Endothelial cell of umbilical vein (primary cell): ENCODE measurements around the gene CAMTA1.

Experiments
- CTCF ChIP-seq, 2 donors: IDR thresholded peaks; 1 replicate in 1 of 2; 2 replicates in 1 of 2; pipeline ENCODE4 v1.5.1; 2011; ENCODE audit warnings: low read length in 2 of 2, mild to moderate bottlenecking in 2 of 2, moderate library complexity in 2 of 2, control low read depth in 1 of 2, inconsistent platforms in 1 of 2, low read depth in 1 of 2; ENCODE audit not compliant: insufficient read depth in 1 of 2; ENCODE audit errors: extremely low read depth in 1 of 2
- POLR2A ChIP-seq: IDR thresholded peaks from 2 replicates; pipeline ENCODE4 v1.6.1; 2012; ENCODE audit warnings: low read depth, mild to moderate bottlenecking, control low read depth, low read length
- POLR2AphosphoS5 ChIP-seq: IDR thresholded peaks from 2 replicates; pipeline ENCODE4 v1.6.1; 2012; ENCODE audit warnings: low read depth, mild to moderate bottlenecking, control low read depth, low read length, moderate library complexity; ENCODE audit not compliant: insufficient read depth

GRCh38 chr1:7507285-7508019 lies 722.2 kb downstream of the CAMTA1 start:
- TF ChIP-seq CTCF (IDR thresholded peaks at IDR 0.05; ENCODE audit: extremely low read depth in 1 of 2, insufficient read depth in 1 of 2, low read depth in 1 of 2, low read length in 2 of 2) (no peak), POLR2AphosphoS5 (no peak), POLR2A (no peak)
